HG03520 (cell line): ENCODE data around the gene MOB3A.

Source experiments
- ATAC-seq: cut with Tn5 transposase; IDR thresholded peaks from one replicate; pipeline ENCODE4 v1.9.1; 2021; ENCODE audit warnings: mild to moderate bottlenecking, moderate library complexity; ENCODE audit not compliant: unreplicated experiment

MOB3A gene

DNA sequence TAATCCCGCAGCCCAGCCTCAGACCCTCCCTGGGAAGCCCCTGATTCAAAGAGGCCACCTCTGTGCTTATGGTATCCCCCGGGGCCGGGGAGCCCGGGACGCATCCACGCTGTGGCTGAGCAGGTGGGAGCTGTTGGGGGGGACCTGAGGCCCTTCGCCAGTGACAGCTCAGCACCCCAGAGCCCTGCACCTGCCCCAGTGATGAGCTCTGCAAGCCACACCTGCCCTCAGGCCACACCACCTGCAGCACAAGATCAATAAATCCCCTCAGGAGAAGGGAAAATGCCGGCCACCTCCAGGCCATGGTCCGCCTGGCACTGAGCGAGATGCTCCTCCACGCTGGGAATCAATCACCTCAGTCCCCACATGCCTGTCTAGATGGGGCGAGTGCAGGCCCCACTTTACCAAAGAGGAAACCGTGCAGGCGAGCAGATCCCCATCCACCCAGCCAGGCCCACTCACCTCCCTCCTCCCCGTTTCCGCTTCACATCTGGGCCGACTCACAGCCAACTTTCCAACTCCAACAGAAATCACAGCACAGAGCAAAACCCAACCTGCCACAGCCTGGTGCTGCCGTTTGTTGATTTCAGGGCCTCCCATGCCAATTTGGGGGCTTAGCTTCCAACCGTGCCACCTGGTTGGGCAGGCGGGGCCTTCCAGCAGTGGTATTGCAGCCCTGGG lies 12.8 kb downstream of the MOB3A start:
- no peak for ATAC-seq

DNA sequence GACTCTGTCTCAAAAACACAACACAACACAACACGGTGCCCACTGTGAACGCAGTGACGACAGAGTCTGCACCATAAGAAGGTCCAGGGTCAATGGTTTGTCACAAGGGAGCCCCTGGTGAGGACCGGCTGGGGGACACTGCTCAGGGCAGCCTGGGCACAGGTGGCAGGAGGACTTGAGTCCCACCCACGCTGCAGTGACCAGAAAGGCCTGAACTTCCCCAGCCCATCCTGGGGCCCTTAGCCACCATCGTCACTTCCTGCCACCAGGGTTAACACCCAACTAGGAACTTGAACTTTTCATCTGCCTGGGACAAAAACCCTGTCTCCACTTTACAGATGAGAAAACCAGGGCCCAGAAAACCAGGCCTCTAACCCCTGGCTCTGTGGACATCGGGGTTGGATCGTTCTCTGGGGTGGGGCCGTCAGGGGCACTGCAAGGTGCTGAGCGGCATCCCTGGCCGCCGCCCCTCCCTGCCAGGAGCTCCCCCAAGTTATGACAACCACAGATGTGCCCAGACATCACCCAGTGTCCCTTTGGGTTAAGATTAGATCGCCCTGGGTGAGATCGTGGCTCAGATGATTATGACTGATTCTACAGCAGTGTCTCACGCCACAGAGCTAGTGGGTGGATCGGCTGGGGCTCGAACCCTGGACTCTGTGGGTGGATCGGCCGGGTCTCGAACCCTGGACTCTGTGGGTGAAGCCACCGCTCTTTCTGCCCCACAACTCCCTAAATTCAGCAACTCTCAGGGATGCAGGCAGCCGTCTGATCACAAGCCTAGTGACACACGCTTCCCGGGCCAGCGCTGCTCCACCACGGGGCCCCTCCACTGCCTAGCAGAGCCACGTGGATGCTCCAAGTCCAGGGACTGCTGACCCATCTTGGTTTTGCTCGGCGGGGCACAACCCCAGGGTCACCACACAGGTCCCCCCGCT lies 14.0 kb downstream of the MOB3A start:
- no peak for ATAC-seq

DNA sequence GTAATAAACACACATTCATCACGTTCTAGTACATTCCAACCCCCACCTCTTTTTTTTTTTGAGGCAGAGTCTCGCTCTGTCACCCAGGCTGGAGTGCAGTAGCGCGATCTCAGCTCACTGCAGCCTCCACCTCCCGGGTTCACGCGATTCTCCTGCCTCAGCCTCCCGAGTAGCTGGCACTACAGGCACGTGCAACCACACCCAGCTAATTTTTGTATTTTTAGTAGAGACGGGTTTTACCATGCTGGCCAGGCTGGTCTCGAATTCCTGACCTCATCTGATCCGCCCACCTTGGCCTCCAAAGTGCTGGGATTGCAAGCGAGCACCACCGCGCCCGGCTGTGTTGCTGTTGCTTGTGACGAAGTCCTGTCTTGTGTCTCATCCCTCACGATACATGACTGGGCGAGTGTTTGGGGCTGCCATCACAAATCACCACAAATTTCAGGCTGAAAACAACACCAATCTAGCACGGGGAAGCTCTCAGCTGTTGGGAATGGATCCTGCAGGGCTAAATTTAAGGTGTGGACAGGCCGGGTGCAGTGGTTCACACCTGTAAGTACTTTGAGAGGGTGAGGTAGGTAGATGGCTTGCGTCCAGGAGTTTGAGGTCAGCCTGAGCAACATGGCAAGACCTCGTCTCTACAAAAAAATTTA lies 15.7 kb downstream of the MOB3A start:
- ATAC-seq = no peak

DNA sequence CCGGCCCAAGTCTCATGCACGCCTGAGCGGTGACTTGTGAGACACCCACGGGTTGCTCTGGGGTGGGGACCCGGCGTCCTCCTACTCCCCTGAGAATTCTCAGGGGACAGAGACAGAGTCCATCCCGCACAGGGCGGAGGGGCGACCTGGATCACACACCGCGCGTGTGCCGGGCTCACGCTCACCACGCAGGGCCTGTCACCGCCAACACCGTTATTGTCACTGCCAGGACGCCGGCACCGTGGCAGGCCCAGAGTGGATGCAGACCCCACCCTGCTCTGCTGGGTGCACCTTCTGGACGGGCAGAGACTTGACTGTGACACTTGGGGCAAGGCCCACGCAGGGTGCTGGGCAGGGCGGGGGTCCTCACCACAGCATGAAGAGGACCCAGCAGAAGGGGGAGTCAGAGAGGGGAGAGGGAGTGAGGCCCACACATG lies 16.2 kb downstream of the MOB3A start:
- no peak for ATAC-seq

DNA sequence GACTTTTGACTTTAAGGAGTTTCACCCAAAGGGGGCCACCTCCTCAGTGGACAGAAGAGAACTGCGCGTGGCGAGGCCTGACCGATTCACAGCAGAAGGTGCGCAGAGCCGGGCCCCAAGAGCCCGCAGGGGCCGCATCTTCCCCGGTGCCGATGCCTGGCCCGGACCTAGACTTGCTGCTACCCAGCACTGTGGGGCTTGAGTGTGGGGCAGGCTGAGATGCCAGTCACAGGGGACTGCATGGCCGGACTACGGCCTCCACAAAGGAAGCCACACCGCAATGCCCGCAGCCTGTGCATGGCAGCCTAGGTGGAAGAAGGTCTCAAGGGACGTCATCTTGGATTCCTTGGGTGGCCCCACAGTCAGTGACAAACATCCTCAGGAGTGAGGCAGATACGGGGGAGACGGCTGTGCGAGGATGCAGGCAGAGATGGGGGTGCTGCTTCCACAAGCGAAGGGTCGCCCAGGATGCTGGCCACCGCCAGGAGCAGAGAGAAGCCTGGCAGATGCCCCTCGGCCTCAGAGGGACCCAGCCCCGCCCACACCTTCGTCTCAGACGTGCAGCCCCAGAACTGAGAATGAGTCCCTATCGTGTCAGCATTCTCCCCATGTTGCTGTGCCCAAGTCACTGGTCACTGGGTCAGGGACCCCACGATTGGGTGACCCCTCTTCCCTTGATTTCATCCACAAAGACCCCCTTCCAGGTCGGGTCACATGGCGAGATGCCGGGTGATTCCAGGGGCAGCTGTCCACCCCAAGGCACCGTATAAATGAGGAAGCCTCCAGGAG lies 16.9 kb downstream of the MOB3A start:
- no peak for ATAC-seq

DNA sequence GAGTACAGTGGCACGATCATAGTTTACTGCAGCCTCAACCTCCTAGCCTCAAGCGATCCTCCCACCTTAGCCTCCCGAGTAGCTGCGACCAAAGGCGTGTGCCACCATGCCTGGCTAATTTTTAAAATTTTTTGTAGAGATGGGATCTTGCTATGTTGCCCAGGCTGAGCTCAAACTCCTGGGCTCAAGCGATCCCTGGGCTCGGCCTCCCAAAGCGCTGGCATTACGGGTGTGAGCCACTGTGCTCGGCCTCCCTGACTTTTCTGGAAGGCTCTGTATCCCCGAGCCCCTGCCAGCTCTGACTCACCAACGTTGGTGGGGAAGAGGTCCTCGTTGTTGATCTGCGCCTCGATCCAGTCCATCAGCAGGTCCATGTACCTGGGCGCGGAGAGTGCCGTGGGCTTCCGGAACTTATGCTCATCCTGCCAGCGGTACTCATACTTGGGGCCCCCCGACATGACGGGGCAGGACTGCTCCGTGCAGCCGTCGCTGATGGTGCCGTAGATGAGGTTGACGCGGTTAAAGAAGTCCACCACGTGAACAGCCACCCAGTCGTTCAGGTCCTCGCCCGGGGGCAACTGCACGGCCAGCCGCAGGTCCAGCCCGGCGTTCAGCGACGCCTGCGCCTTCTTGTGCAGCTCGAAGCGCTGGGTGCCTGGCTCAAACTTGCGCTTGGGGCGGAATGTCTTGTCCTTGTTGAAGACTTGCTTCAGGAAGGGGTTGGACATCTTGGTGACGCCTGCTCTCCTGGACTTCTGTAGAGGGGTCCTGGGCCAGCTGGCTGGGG lies 18.1 kb downstream of the MOB3A start:
- no peak for ATAC-seq

DNA sequence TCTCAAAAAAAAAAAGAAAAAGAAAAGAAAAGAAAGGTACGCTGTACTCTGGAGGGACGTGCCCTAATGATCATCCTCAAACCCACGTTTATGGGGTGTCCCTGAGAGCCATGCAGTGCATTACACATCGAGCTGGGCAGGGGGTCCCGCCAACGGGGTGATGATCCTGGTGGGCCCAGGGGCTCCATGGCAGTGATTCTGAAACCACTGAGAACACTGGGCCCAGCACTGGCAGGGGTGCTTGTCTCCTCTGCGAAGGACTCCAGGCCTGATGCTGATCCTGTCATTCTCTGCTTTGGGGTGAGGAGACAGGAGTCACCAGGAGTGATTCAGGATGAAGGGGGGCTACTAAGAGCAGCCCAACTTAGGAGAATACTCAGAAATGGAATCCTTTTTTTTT lies 18.7 kb downstream of the MOB3A start:
- ATAC-seq = no peak

DNA sequence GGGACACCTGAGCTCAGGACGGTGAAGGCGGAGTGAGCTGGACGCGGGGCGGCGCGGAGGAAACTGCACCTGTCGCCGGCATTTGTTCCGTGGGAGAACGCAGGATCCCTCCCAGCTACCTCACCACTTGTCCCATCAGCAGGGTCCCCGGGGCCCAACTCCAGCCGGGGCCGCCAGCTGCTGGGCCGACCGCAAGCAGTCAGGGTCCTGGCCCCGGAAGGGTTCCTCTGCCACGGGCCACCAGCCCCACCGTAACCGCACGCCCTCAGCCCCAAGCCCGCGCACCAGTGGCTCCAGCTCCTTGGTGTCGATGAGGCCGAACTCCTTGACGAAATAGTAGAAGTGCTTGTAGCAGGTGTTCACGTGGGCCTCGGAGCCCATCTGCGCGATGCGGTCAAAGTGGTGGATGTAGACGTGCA lies 19.6 kb downstream of the MOB3A start:
- no peak for ATAC-seq

DNA sequence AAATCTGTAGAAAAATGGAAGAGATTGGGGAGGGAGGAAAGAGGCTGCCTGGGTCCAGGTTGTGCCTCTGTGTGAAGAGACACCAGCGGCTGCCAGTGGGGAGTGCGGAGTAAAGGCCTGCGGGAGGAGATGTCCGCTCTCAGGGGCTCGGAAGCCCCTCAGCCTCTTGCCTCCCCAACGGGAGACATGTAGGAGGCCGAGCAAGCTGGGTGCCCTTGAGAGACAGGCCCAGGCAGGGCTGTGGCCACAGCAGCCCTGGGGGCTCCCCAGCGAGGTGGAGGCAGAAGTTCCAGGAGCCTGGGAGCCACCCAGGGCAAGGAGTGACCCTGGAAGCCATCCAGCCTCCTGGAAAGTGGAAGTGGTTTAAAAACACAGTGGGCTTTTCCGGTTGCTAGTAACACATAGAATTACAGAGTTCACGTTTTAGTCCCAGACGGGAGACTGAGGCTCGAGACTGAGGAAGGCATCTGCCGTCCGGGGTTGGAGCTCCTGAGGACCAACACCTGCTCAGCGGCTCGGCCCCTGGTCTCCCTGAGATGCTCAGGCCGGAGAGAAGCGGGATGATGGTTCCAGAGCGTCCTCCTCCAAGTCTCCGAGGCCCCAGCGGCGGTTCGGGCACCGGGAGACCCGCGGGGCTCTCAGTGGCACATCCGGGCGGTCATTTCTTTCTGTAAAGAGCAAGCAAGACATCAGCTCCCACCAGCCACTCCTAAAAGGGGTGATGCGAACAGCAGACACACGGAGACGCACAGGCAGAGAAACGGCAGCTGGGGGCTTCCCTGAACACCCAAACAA lies 23.2 kb downstream of the MOB3A start:
- ATAC-seq = no peak

DNA sequence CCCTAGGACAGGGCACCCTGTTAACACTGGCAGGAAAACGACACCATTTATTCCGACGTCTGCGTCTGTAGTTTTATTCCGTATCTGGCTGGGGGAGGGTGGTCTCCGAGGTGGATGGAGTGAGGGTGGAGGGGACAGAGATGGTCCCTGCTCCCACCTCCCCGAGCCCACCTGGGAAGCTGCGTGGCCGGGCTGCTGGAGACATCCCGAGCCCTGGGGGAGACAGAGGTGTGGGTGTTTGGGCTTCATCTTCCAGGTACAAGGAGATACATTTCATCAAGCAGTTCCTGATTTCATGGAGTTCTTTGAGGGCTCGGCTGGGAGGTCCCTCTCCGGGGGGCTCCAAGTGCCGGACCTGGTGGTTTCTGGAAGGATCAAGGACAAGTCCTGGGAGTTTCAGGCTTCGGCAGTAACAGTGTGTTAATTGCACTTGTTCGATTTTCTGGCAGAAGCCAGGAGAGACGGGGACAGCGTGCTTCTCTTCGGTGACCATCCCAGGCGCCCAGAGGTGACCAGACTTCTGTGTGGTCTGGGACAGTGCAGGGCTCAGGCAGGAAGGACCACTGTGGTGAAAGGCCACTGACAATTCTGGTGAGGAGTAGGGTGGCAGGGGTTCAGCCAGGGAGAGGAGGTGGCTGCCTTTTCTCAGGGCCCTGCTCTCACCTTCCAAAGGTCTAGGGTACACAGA lies 25.0 kb downstream of the MOB3A start:
- no peak for ATAC-seq

DNA sequence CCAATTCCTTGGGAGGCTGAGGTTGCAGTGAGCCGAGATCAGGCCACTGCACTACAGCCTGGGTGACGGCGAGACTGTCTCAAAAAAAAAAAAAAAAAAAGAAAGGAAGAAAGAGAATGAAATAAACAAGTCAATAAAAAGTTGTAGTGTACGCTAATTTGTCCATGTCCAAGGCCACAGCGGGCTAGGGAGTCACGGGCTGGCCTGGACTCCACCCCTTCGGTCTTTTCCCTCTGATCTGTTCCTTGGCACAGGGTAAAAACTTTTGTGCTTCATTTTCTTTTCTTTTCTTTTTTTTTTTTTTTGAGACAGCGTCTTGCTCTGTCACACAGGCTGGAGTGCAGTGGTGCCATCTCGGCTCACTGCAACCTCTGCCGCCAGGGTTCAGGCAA lies 25.7 kb downstream of the MOB3A start:
- ATAC-seq = no peak

DNA sequence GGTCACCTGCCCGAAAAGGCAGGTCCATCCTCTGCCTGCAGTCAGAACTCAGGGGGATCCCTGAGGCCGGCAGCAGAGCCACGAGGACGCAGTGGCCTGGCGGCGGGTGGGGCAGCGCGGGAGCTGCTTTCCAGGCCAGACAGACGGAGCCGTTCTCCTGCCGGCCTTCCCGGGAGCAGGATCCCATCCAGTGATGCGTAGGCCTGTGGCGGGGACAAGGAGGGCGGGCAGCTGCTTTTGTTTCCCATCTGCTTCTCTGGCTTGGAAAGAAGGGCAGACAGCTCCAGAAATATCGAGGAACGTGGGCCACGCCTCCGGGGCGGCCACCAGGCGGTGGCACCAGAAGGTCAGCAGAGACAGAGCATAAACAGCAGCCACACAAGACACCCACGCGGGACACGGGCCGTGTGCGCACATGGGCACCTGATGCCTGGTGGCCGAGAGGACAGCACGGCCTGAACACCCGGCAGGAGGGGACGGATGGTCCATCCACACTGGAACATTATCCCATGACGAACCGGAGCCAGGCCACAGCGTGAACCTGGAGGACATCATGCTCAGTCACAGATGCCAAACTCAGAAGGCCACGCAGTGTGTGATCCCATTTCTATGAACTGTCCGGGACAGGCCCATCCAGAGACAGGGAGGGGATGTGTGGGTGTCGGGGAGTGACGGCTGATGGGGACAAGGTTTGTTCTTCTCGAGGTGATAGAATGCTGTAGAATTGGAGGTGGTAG lies 31.2 kb downstream of the MOB3A start:
- no peak for ATAC-seq

DNA sequence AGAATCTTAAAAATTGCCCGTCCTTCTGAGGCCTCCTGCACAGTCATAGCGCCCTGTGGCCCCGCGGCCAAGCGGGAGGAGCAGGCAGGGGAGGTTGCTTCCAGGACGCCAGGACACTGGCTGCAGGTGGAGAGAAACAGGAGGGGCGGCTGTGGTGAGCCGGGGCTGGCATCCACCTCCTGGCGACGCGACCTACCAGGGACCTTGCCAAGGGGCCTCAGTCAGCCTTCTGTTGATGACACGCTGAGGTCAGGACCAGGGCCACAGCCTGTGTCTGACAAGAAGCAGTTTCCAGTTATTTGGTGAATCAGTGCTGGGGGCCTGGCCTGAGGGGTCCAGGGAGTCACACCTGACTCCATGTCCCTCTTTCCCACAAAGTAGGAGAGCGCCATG lies 31.7 kb downstream of the MOB3A start:
- ATAC-seq = no peak

DNA sequence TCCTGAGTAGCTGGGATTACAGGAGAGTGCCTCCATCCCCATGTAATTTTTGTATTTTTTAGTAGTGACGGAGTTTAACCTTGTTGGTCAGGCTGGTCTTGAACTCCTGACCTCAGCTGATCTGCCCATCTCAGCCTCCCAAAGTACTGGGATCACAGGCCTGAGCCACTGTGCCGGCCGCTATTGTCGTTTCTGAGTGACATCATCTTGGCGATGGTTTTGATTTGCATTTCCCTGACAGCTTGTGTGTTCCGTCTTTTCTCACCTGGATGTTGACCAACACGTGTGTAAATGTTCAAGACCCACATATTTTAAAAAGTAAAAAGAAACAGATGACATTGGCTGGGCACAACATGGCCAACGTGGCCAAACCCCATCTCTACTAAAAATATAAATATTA lies 32.3 kb downstream of the MOB3A start:
- no peak for ATAC-seq

DNA sequence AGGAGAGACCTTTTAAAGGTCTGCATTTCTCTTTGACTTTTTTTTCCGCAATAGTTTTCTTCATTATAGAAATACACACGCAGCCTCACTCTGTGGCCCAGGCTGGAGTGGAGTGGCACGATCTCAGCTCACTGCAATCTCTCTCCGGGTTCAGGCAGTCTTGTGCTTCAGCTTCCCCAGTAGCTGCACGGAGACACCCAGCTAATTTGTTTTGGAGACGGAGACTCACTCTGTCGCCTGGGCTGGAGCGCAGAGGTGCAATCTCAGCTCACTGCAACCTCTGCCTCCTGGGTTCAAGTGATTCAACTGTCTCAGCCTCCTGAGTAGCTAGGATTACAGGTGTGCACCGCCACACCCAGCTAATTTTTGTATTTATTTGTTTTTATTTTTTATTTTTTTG lies 33.4 kb downstream of the MOB3A start:
- no peak for ATAC-seq

DNA sequence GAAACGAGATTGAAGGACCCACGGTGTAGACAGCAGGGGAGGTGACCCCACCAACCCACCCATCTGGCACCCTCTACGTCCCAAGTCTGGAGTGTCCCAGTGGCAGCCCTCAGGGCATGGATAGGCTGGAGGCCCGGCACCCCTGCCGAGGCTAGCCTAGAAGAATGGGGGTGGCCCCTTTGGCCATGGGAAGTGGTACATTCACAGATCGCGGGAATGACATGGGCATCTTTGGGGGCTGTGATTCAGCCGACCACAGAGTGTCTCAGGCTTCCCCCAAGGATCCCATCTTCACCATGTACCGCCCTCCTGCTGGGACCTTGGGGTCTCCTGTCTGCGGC lies 33.8 kb downstream of the MOB3A start:
- no peak for ATAC-seq

DNA sequence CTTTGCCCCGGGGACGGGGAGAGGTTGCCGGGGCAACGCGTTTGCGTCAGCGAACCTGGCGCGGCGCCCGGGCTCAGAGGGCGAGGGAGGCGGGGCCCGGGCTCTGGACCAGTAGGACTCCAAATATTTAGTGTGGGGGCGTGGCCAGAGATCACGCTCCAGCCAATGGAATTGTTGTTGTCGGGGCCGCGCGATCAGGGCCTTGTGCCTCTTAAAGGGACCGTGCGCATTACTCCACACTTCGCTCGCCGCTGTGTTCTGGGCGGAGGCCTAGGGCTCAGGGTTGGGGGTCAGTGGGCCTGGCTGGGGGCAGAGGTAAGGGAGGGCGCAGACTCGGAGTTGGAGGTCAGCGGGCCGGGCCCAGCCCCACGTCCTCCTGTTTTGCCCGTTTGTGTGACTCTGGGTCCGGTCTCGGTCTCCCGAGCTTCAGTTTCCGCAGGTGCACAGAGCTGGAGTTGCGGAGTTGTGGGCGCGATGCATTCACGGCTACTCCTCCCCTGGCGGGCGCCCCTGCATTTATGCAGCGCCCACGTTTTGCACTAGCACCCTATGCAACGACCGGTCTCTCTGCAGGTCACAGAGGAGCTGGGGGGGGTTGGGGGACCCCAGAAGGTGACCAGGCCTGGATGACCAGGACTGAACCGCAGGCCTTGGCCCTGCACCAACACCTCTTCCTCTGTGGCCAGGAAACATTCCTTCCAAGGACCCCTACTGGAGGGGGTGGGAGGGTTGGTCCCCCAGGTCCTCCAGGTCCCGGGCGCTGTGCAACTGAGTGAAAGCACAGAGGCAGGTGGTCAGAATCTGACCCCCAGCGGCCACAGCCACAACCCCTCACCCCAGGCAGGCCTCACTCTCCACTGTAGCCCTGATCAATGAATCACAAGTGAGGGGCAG lies 34.4 kb downstream of the MOB3A start:
- peak; percentile 55 for ATAC-seq
